Right lung (tissue), 5 donors: ENCODE data around the gene CNPY1. TPM values are rescaled to one million over a fixed set of nuclear protein-coding genes. Genes with fewer than 3 reads are reported as not detected.
"Not testable (repeated sequence)": the region's sequence is repeated elsewhere in the genome, so short reads cannot be mapped to it uniquely, and the experiment has no call there.

Source experiments
- DNase-seq, 2 donors: peaks; one replicate each; pipeline ENCODE4 v3.0.0-alpha.2; 2013
- polyA plus RNA-seq, 5 donors: library from polyadenylated mRNA; unstranded; fragments of 120-200 nt; gene quantifications; one replicate each; pipeline versions ENCODE4 v1.2.1 to v1.2.3, GENCODE V29; 2013; ENCODE audit warnings: inconsistent platforms in 1 of 5, low replicate concordance in 1 of 5; ENCODE audit not compliant: insufficient read length in 5 of 5, insufficient read depth in 1 of 5

CNPY1 gene
- polyA plus RNA-seq, 5 donors: not detected

DNA sequence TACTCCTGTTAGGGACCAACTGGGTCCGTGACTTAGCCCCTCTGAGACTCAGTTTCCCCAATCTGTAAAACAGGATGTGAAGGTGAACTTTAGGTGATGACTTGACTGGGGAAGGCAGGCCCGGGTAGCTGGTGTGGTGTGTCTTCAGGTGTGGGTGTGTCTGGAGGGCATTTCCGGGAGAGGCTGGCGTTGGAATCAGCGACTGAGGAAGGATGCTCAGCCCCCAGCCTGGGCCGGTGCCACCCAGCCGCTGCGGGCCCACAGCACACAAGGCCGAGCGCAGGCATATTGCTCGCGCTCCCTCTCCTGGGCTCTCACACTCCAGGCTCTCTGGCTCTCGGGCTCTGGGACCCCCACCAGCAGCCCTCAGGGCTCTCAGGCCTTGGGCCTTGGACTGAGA, 31.7 kb upstream of the CNPY1 start:
- no peak for DNase-seq

GRCh38 chr7:155577509-155577905, 31.1 kb upstream of the CNPY1 start:
- DNase-seq: no peak

DNA sequence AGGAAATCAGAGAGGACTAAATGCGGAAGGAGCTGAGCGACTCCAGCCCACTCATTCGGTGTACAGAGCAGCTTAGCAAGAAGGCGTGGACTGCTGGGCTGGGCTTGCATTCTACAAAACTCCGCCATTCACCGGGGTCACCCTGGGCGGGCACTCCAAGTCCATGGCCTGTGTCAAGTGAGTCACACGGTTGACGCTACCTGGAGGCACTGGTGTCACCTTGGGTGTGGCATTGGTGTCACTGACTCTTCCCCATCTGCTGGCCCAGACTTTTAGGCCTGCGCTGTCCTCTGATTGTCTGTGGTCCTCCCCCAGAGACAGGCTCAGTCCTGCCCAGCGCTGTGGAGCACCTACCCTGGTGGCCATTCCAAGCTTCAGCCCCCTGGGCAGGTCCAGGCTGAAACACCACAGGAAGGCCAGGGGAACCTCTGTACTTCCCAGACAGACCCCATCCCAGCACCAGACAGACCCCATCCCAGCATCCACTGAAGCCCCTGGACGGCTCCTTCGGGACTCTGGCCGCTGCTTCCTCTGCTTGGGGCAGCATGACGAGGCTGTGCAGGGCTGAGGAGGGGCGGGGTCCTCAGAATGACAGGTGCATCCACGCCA, 30.6 kb upstream of the CNPY1 start:
- no peak for DNase-seq

DNA sequence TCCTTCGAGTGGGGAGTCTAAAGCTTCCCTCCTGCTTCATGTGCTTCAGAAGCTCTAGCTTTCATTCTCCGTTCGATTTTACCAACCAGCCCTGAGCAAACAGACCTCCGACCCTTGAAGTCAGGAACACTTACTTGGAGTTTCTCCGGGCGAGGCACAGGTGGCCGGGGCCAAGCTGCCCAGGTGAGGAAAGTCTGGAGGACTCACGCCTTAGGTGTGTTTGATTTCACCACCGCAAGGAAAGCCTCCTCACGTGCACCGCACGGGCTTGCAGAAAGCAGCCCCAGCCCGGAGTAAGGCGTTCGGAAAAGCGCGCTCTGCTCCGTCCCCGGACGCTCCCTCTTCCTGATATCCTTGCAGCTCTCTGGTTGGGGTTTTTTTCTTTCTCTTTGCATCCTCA, 30.1 kb upstream of the CNPY1 start:
- no peak for DNase-seq

DNA sequence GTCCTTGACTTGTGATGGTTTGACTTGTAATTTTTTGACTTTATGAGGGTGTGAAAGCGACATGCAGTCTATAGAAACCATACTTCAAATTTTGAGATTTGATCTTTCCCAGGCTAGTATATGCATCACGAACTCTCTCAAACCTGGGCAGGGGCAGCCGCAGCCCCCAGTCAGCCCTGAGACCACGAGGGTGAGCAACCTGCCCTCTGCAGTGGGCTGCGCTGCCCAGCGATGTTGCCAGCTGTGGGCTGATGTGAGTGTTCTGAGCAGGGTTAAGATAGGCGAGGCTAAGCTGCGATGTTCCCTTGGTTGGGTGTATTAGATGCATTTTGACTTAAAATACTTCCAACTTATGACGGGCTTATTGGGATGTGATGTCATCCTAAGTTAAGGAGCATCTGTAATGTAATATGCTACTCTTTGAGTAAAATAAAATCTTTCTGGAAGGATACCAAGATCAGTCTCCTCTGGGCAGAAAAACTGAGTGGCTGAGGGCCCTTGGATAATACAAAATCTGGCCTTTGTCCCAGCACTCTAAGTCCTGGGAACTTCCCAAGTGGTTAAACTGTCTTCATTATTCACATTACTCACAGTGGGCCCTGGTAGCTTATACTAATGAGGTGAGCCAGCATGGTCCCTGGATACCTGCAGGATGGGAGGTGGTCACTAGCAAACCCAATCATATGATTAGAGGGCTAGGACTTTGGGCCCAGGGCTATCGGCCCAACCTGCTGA, 28.4 kb upstream of the CNPY1 start:
- DNase-seq: no peak

DNA sequence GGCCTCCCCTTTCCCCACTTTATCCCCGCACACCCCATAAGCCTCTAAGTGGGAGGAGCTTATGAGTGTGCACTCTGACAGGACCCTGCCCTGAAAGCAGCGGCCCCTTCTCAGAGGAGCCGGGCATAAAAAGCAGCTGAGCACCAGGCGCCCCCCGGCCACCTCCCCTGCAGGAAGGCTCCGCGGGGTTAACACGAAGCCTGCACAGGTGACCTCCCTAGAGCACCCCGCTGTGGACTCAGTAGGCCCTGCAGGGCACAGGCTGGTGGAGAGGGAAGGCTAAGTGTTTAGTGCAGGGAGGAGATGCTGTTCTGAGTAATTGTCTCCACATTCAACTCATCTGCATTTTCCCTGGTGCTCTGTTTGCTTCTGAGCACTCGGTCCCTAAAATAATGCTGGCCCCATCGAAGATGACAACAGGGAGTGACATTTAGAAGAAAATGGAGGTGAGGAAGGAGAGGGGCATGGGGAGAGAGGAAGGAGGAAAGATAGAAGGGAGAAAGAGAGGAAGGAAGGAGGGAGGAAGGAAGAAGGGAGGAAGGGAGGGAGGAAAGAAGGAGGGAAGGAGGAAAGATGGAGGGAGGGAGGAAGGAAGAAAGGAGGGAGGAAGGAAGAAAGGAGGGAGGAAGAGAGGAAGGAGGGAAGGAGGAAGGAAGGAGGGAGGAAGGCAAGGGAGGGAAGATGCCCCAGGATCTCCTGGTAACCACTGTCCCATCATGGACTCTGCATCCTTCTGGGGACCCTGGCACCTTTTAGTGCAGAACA, 25.4 kb upstream of the CNPY1 start:
- no peak for DNase-seq

GRCh38 chr7:155570991-155571390, 24.6 kb upstream of the CNPY1 start:
- DNase-seq: no peak

DNA sequence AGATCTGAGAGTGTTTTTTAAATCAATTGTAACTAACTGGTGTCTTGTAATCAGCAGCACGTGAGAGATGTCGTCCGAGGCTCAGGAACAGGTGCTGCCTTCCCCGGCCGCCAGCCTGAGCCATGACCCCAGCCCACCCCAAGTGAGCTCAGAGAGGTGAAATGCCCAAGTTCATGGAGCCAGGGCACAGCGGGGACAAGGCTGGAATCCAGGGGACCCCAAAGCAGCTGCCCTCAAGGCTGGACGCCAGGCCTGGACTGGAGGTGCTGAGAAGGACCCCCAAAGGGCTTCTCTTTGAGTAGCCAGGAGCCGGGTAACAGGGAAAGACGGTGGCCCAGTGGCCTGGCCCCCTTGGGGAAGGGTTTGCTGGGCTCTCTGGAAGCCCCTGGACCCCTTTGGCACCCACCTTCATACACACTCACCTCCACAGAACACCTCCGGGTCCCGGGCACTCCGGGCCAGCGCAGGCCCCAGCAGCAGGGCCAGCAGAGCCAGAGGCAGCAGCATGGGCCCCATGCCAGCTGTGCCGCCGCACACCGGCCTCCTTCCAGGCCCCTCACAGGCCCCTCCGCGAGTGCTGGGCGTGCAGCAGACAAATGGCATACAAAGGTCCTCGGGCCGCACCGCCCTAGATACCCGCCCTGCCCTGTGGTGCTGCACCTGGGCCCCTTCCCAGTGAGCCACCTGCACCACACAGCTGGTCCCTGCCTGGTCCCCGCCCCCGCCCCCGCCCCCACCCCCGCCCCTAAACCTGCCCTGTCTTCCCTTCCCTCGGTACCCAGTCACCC, 24.0 kb upstream of the CNPY1 start:
- DNase-seq: no peak

GRCh38 chr7:155569681-155570080, 23.3 kb upstream of the CNPY1 start:
- DNase-seq: no peak

GRCh38 chr7:155568842-155569494, 22.6 kb upstream of the CNPY1 start:
- no peak for DNase-seq

DNA sequence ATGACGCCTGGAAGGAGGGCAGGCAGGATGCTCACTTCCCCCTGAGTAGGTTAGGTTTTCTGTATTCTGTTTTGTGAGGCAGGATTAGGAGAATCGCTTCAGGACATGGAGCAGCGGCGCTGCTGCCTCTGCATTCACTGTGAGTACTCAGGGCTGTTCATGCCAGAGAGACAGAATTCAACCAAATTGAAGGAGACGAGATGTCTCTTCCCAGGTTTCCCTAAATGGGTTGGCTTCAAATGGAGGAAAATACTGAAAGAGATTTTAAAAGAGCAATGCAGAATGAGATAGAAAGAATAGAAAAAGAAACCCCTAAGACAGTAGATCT, 21.9 kb upstream of the CNPY1 start:
- no peak for DNase-seq

GRCh38 chr7:155567646-155568332, 21.4 kb upstream of the CNPY1 start:
- DNase-seq: no peak

- DNase-seq: no peak
These were observed 19.9 kb upstream of the CNPY1 start for GRCh38 chr7:155566011-155566836.

DNA sequence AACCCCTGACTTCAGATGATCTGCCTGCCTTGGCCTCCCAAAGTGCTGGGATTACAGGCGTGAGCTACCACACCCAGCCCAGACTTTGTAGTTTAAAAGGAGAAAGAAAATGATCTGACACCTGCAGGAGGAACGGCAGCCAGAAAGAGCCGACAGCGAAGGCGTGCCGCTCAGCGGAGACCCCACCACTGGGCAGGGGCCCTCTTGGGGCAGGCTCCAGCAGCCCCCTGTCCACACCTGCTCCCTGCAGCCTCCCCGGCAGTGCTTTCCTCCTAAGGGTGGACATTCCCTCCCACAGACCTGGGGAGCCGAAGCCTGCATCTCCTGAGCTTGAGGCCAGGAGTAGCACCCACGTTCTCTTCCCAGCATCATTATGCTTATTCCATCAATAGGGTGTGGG, 19.2 kb upstream of the CNPY1 start:
- DNase-seq: no peak

- not testable (repeated sequence) for DNase-seq
These were observed 16.6 kb upstream of the CNPY1 start for GRCh38 chr7:155562976-155563375.

GRCh38 chr7:155562106-155562505, 15.7 kb upstream of the CNPY1 start:
- no peak for DNase-seq

GRCh38 chr7:155560982-155561686, 14.8 kb upstream of the CNPY1 start:
- DNase-seq: no peak

GRCh38 chr7:155560196-155560885, 14.0 kb upstream of the CNPY1 start:
- no peak for DNase-seq

DNA sequence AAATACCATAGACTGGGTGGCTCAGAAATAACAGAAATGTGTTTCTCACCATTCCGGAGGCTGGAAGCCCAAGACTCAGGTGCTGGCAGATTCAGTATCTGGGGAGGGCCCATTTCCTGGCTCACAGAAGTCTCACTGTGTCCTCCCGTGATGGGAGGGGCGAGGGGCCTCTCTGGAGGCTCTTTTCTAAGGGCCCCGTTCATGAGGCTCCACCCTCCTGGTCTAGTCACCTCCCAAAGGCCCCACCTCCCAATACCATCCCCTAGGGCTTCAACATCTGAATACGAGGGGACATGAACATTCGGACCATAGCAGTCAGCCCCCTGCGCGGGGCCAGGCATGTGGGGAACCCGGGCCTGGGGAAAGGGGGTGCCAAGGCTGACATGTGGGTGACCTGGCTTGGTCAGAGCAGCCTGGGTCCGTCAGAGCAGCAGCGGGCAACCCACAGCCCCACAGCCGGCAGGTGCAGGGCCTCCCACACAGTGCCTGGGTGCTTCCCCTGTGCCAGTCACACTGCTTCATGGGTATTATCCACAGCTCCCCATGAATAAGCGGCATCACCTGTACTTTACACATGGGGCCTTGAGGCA, 13.3 kb upstream of the CNPY1 start:
- no peak for DNase-seq
